ENCODE results near the gene HRAS.

Gene HRAS

DNA sequence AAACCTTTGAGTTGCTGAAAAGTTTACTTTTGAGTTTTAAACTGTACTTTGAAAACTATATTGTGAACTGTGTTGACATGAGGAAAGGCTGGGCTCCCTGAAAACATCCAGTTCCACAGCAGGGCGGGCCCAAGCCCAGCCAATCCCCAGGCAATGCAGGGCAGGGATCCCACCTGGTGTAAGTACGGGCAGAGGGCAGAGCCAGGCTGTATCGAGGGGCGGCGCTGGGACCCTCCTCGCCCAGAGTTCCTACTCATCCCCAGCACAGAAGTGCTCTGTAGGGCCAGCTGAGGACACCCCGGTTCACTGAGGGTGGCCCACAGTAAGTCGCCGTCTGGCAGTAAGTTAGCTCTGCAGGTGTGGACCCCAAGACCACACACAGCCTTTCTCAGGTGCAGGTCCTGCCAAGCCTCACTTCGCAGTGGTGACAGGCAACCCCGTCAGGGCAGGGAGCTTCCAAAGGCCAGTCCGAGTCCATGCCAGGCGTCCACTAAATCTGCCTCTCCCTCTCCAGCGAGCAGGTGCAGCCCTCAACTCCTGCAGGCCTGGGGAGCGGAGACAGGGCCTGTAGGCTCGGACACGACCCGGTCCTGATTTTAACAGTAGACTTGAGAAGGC is 31.7 kb upstream of the HRAS start:
- DNase-seq, result no peak

DNA sequence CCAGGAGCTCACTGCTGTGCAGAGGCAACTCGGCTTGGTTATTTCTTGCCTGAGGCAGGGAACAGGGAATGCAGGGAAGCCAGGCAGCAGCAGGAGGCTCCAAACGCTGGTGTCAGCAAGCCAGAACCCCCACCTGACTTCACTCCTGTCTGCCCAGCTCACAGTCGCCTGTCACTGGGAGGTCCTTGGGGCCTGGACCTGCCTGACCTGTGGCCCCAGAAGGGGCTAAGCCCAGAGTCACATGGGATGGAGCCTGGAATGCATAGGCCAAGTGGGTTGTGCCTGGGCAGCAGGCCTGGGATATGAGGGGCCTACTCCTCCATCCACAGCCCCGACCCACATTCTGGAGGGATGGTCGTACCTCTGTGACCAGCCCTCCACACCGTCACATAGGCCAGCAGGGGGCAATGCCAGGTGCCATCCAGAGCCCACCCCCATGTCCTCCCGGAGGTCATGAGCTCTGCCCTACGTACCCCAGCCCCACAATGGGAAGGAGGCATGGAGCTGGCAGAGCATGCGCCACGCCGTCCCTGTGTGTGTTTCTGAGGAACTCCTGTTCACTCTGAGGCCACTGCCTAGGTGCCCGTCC is 30.6 kb upstream of the HRAS start:
- DNase-seq, result peak; percentile 46

DNA sequence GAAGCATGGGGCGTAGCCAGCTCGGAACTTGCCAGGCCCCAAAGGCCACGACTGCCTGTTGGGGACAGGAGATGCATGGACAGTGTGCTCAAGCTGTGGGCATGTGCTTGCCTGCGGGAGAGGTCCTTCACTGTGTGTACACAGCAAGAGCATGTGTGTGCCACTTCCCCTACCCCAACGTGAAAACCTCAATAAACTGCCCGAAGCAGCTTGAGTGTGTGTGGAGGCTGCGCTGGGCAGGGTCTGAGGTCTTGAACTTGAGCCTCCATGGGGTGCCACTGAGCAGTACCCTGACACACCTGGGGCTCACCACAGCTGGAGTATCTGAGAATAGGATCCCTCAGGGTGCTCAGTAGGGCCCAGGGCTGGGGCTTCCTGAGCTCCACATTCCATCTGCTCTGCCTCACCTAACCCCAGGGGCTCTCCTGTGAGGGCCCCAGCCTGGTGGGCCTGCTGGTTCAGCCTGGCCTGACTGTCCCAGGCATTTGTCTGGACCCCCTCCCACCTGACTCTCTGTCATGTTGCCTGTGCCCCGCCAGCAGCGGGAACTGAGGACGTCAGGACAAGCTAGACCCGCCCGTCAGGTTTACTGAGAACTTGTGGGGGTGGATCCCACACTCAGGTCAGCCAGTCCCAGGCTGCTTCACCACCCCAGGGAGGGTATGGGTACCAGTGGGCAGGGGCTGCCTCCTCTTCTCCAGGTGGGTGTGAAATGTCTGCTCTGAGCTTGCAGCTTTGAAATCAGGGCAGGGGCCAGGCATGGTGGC is 28.6 kb upstream of the HRAS start:
- DNase-seq, result no peak

DNA sequence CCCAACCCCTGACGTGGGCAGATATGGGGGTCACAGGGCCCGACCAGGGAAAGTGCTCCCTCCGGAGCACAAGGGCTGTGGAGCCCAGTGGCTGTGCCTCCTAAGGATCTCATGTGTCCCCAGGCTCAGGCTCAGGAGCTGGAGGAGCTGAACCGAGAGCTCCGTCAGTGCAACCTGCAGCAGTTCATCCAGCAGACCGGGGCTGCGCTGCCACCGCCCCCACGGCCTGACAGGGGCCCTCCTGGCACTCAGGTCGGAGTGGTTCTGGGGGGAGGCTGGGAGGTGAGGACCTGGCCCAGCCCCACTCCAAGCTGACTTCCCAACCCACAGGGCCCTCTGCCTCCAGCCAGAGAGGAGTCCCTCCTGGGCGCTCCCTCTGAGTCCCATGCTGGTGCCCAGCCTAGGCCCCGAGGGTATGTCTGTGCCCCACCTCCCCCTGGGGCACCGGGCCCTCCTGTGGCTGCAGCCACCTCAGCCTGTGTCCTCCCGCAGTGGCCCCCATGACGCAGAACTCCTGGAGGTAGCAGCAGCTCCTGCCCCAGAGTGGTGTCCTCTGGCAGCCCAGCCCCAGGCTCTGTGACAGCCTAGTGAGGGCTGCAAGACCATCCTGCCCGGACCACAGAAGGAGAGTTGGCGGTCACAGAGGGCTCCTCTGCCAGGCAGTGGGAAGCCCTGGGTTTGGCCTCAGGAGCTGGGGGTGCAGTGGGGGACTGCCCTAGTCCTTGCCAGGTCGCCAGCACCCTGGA is 27.9 kb upstream of the HRAS start:
- DNase-seq, result no peak

DNA sequence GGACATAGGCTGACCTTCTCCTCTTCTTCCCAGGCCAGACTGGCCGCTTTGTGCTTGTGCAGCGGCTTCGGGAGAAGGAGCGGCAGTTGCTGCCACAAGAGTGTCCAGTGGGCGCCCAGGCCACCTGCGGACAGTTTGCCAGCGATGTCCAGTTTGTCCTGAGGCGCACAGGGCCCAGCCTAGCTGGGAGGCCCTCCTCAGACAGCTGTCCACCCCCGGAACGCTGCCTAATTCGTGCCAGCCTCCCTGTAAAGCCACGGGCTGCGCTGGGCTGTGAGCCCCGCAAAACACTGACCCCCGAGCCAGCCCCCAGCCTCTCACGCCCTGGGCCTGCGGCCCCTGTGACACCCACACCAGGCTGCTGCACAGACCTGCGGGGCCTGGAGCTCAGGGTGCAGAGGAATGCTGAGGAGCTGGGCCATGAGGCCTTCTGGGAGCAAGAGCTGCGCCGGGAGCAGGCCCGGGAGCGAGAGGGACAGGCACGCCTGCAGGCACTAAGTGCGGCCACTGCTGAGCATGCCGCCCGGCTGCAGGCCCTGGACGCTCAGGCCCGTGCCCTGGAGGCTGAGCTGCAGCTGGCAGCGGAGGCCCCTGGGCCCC is 26.8 kb upstream of the HRAS start:
- DNase-seq, result no peak

DNA sequence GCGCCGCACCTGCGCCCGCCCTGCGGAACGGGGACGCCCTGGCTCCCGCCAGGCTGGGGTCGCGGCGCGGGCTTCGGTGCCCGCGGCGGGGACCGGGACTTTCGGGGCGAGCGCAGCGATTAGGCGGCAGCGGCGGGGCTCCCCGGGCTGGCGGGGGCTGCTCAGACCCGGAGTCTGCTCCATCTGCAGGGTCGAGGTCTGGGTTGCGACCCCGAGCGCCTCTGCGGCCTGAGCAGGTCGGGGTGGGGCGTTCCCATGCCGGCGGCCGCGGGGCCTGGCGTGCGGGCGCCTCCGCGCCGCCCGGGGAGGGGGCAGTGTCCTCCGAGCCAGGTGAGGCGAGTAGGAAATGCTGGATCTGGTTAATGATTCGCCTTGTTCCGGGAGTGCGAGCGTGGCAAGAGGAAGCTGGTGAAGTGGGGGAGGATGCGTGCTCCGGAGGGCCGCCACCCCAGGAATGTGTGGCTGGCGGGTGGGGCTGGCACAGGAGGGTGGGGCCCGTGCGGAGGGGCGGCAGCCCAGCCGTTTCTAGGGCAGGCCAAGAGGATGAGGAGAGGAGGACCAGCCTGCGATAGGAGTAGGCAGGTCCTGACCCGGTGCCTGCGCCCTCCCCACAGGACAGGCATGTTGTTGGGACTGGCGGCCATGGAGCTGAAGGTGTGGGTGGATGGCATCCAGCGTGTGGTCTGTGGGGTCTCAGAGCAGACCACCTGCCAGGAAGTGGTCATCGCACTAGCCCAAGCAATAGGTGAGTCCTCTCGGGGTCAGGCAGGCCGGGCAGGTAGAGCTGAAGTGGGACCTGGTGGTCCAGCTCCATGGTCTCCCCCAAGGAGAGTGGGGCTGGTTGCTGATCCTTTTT is 26.0 kb upstream of the HRAS start:
- DNase-seq, result peak; percentile 97

DNA sequence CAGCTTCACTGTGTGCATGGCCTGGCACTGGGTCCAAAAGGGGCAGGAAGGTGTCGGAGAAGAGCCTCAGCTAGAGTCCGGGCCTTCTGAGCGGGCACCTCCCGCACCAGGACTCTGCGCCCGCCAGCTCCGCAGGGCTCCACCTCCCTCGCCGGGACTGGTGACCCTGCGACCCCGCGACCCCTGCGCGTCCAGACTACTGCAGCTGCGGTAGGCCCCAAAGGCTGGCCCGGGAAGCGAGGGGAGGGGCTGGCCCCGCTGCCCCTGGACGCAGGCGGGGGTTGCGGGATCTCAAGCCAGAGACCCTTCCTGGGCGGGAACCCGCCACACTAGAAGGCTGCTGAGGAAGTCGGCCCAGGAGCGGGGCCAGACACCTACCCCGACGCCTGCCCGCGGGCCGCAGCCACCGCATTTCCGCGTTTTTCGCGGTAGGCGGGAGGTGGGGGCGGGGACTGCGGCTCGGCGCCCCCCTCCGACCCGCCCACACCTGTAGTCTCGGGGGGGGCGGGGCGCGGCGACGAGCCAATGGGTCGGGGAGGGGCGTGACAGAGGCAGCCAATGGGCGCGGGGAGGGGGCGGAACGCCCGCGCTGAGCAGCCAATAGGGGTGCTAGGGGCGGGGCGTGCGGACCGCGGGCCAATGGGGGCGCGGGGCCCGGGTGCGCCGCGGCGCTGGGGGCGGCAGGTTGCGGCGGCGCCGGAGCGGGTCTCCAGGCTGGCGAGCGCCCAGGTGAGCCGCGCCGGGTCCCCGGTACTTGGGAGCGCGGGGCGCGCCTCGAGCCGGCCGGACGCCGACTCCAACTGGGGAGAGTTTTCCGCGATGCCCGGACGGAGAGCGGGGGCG is 25.1 kb upstream of the HRAS start, which contains the start of the genes LMNTD2 and RASSF7:
LMNTD2 (minus strand) TSS at position 434 of the 843 bp plus-strand sequence; CDS start at position 412, 22 bp downstream.
RASSF7 (plus strand) TSS at position 666 of the 843 bp plus-strand sequence. CDS start 799 bp downstream, outside the sequence.
- DNase-seq, result peak; percentile 99

DNA sequence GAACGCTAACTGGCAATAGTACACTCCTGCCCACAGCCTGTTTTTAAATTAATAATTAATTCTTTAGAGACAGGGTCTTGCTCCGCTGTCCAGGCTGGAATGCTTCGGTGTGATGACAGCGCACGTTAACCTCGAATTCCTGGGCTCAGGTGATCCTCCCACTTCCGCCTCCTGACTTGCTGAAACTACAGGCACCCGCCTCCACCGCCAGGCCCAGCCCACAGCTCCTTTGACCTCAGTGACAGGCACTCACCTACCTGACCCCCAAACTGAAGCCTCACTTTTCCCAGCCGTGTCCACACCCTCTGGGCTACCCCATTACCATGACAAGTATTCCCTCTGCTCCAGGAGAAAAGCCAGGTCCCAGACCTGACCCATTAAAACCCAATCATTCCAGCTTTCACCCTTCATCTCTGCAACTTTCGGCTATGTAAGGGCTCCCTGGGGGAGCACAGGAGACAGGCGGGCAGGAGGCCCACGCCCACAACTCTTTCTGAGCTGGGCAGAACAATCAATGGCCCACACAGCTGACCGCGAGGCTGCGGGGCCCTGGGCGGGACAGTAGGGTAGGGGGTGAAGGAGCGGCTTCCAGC is 24.4 kb upstream of the HRAS start:
- peak; percentile 46 for DNase-seq

DNA sequence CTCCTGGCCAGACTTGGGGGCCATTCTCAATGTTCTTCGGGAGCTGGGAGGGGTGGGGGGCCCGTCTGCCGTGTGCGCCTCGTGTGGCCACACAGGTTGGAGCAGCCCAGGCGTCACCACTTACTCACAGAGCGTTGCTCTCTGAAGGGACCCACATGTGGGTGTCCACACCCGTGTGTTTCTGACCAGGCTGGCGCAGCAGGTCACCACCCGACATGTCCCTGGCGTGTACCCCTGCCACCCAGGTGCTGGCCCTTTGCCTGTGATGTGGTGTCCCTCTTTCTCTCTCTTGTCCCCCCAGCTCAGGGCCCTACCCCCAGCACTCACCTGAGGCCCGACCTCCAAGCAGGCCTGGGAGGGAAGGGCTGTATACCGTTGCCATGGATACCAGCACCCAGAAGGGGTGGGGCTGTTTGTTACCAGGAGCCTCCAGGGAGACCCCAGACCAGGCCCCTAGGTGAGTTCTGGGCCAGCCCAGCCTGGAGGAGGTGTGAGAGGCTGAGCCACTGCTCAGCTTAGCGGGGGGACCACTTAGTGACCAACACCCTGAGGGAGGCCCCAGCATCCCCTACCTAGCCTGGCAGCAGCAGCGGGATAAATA is 23.7 kb upstream of the HRAS start:
- DNase-seq, result no peak

DNA sequence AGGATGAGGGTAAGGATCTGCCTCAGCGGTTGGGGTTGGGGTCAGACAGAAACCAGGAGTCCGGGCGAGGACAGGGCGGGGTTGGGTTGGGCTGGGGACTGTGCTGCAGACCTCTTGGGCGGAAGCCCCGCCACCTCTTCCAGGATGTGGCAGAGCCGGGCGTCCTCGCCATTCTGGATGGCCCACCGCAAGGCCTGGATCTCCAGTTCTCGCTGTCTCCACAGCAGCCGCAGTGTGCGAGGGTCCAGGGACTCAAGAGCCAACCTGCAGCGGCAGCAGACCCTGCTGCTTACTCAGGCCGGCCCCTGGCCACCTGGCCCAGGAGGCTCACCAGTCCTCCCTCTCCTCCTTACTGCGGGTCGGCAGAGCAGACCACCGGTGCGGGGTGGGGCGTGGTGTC is 23.1 kb upstream of the HRAS start:
- no peak for DNase-seq

DNA sequence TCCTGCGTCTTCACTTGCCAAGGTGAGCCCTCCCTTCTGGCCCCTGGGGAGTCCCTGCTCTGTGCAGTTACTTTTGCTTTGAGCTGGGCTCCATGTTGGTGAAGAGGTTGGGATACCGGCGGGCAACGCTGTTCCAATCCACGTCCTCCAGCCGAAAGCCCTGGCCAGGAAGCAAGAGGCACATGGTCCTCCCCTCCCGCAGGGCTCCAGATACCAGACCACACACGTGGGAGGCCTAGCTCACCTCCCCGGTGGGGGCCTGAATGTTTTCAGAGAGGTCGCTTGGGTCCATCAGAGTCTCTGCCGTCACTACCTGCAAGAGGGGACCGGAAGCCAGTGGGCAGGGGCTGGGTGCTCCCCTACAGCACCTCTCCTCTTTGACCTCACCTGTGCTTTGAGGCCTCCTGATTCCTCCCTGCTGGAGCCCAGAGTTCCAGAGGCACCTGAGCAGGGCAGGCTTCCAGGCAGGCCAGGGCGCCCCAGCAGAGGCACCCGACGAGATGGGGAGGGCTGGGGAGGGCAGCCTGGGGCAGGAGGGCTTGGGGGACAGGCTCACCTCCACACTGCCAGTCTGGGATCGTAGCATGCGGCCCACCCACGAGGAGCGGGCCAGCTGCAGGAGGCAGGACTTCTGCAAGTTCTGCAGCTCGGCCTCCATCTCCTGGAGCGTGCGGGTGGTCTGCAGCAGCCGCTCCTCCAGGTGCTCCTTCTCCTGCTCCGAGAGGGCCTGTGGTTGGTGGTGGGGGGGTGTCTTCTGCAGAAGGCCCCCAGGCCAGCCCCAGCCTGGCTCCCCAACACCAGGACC is 22.2 kb upstream of the HRAS start:
- peak; percentile 46 for DNase-seq

DNA sequence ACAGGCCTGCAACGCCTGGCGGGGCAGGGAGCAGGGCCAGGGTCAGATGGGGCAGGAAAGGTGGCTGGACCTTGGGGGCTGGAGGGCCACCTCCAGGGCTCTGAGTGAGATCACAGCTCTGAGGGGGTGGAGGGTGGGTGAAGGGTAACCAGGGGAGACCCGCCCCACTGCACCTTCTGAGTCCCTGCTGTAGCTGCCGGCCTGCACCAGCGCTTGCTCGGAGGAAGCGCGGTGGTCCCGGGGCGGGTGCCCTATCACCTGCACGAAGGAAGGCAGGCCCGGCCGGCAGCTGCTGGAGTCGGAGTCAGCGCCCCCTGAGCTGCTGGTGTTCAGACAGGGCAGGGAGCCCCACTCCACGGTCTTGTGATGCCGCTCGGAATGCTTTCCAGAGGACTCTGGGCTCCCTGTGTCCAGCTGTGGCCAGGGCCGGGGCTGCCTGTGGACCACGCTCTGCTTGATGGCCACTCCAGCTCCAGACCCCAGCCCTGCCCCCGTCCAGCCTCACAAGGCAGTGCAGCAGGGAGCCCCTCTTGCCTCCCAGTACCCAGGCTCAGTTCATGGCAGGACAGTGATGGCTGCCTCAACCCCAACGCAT is 21.4 kb upstream of the HRAS start:
- DNase-seq, result no peak

DNA sequence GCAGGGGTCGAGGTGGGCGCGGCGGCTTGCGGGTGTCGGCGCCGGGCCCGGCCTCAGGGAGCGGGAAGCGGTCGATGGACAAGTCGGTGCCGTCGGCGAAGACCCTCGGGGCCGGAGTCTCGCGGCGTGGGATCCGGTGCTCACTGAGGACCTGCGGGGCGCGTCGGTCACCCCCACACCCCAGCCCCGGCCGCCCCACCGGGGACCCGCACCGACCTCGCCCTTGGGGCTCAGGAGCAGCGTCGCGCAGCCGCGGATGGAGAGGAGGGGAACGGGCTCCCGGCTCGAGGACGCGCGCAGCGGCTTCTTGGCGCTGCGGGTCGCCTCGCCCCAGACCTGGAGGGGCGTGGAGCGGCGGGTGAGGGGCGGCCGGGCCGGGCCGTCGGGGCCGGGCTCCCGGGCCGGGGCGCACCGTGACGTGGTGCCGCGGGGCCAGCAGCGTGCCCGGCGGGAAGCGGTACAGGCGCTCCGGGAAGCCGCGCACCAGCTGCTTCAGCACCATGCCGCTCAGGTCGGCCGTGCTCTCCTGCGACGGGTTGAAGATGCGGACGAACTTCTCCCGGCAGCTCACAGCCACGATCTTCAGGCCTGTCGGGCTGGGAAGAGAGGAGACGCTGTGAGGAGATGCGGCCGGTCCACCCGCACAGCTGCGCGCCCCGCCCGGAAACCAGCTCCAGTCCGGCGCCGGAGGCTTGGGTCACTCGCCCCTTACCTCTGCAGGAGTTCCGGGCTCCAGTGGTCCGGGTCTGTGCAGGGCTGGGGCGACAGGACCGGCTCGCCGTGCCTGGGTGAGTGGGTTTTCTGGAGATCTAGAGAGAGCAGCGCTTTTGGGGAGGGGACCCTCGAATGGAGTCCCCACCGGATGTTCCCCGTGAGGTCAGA is 20.6 kb upstream of the HRAS start:
- DNase-seq, result peak; percentile 77

DNA sequence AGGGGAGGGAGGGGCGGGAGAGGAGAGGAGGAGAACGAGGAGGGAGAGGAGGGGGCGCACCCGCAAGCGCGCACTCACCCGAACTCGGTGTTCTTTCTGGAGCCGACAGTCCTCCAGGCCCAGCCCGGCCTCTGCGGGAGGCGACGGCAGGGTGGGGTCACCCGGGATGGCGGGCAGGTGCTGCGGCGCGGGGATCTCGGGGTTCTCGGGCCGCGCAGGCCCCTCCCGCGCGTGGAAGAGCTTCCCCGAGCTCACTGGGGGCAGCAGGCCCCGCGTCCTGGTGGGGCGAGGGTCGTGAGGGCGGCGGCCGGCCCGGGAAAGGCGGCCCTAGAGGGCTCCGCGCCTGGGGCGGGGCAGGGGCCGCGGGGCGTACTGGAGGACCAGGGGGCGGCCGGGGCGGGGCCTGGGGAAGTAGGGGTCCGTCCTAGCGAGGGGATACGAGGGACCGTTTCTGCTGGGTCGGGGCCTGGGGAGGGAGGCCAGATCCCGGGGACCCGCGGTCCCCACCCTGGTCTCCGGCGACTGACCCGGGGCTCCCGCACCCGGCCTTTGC is 19.9 kb upstream of the HRAS start:
- no peak for DNase-seq

DNA sequence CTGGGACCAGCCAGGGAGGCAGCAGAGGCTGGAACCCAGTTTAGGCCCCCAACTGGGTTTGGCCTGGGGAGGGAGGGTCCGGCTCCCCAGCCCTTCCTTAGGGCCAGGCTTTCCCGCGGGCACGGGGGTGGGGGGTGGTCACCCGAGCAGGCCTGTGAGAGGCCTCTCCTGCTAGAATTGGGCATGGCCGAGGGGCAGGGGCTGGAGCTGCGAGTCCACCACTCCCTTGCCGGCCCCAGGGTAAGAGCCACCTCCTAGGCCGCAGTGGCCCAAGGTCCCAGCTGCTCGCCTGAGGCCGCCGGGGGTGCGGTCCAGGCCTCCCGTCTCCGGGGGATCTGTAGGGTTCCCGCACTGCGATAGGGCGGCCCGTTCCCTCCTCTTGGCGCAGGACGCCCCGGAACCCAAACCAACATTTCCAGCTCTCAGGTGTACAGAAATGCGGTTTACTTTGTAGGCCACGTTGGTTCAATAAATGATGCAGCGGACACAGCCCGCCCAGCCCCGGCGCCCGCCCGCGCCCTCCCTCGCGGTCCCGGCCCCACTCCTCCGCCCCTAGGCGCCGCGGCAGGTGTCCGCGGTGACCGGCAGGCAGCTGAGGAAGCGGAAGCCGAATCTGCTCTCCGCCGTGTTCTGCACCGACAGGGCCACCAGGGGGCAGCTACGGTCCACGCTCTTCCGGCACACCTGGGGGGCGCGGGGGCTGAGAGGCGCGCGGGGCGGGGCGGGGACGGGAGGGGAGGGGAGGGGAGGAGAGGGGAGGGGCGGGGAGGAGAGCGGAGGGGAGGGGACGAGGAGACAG is 19.3 kb upstream of the HRAS start:
- DNase-seq, result peak; percentile 95

DNA sequence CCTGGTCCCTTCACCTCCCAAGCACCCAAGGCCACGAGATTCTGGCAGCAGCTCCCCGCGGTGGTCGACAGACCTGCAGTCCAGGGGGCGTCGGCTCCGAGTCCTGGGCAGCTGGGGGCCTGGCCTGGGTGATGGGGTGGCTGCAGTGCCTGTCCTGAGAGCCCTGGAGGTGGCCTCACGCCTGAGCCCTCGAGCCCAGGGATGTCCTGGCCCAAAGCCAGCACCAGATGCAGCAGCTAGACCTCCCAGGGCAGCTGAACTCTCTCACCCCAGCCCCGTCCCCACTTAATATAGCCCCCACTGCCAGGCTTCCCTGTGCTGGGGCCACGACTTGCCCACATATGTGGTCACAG is 18.6 kb upstream of the HRAS start:
- DNase-seq, result peak; percentile 61
